Stimulated activated CD4-positive, alpha-beta T cell treated with anti-CD3 and anti-CD28 coated beads, Interleukin-4, amount 100 ng/mL, for 1 hour (primary cell): ENCODE data around the gene OR7A17.

ENCODE experiments used
- DNase-seq: peaks from one replicate; pipeline ENCODE4 v3.0.0-alpha.2; 2020

OR7A17 gene

GRCh38 chr19:14886032-14886431 lies at the start of gene OR7A17:
OR7A17 (minus strand) TSS chr19:14886132; CDS start chr19:14881355, 4,777 bp downstream.
- no peak for DNase-seq

GRCh38 chr19:14933506-14933905 lies 47.6 kb upstream of the OR7A17 start:
- DNase-seq = no peak

- no peak for DNase-seq
These were observed 30.9 kb upstream of the OR7A17 start for GRCh38 chr19:14916848-14917247.

- no peak for DNase-seq
These were observed 29.2 kb upstream of the OR7A17 start for GRCh38 chr19:14915116-14915515.

- DNase-seq = no peak
These were observed 20.8 kb upstream of the OR7A17 start for GRCh38 chr19:14906711-14907110.

GRCh38 chr19:14901675-14902260 lies 15.8 kb upstream of the OR7A17 start:
- no peak for DNase-seq

GRCh38 chr19:14890643-14891379 lies 4.9 kb upstream of the OR7A17 start:
- DNase-seq = no peak

- DNase-seq = no peak
These were observed 4.2 kb upstream of the OR7A17 start for GRCh38 chr19:14889994-14890642.

- no peak for DNase-seq
These were observed 14.2 kb downstream of the OR7A17 start for GRCh38 chr19:14871619-14872230.

GRCh38 chr19:14868497-14868896 lies 17.4 kb downstream of the OR7A17 start:
- no peak for DNase-seq

- DNase-seq = no peak
These were observed 37.1 kb downstream of the OR7A17 start, which contains the start of gene OR7A10 for GRCh38 chr19:14848822-14849221. OR7A10 (minus strand) TSS chr19:14848922; CDS start chr19:14841877, 7,045 bp downstream.

GRCh38 chr19:14843578-14843977 lies 42.4 kb downstream of the OR7A17 start:
- DNase-seq = no peak

GRCh38 chr19:14843169-14843568 lies 42.8 kb downstream of the OR7A17 start:
- no peak for DNase-seq

- DNase-seq = no peak
These were observed 45.7 kb downstream of the OR7A17 start for GRCh38 chr19:14840206-14840605.

- no peak for DNase-seq
These were observed 48.5 kb downstream of the OR7A17 start for GRCh38 chr19:14837391-14837790.

- DNase-seq = no peak
These were observed 50.9 kb downstream of the OR7A17 start, which contains the start of the genes OR7A5 and OR7C1 for GRCh38 chr19:14835011-14835410. OR7A5 (minus strand) TSS chr19:14835185; CDS start chr19:14828241, 6,944 bp downstream. OR7C1 (minus strand) TSS chr19:14835185; CDS start chr19:14800136, 35,049 bp downstream.

- no peak for DNase-seq
These were observed 55.2 kb downstream of the OR7A17 start for GRCh38 chr19:14830702-14831101.
